GM21360 (cell line): ENCODE measurements around the gene HSPBP1.
A peak's percentile ranks its signal among the peaks of the same experiment; 100 is the strongest.

ENCODE experiments used
- ATAC-seq: cut with Tn5 transposase; IDR thresholded peaks from one replicate; pipeline ENCODE4 v1.9.1; 2021; ENCODE audit warnings: mild to moderate bottlenecking, moderate library complexity; ENCODE audit not compliant: unreplicated experiment

The HSPBP1 gene

DNA sequence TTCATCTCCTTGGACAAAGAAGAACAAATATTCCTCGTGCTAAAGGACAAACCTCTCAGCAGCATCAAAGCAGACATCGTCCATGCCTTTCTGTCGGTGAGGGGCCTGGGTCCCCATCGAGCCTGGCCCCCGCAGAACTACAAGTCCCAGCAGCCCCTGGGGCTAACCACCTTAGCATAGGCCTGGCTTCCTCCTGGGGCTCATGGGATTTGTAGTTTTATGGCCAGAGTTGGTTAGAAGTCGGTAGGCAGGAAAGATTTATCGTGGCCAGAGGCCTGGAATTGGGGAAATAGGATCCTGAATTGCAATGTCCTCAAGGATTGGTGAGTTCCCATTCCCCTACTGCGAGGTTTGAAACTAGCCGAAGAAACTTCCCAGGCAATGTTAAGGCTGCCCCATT lies 25.6 kb upstream of the HSPBP1 start:
- ATAC-seq = no peak

DNA sequence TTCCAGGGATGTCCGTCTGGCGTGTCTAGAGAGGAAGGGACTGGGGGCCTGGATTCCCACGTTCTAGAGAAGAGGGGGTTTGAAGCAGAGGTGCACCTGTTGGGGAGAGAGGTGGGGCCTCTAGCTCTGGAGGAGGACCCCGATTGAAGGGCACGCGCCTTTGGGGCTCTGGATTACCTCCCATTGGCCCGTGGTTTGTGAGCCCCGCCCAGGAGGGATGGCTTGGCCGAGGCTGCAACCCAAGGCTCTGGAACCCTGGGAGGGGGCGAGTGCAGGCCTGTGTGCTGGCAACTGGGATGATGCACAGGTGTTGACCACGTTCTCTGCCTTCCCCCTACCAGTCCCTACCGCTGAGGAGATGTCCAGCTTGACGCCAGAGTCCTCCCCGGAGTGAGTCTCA lies 25.1 kb upstream of the HSPBP1 start:
- ATAC-seq = no peak

DNA sequence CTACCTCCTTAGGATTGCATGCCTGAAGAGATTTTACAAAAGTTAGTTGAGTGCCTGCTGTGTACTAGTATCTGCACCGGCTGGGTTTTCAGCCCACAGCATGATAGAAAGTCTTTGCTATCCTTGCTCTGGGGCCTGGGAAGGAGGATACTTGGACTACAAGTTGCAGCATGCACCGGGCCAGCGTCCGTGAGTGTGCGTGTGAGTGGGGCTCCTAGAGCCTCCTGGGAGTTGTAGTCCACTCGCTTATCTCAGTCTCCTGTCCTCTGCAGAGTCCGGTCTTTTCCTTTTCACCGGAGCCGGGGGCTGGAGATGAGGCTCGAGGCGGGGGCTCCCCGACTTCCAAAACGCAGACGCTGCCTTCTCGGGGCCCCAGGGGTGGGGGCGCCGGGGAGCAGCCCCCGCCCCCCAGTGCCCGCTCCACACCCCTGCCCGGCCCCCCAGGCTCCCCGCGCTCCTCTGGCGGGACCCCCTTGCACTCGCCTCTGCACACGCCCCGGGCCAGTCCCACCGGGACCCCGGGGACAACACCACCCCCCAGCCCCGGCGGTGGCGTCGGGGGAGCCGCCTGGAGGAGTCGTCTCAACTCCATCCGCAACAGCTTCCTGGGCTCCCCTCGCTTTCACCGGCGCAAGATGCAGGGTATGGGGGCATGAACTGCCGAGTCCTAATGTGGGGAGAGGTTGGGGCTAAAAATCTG lies 24.5 kb upstream of the HSPBP1 start:
- ATAC-seq = no peak

DNA sequence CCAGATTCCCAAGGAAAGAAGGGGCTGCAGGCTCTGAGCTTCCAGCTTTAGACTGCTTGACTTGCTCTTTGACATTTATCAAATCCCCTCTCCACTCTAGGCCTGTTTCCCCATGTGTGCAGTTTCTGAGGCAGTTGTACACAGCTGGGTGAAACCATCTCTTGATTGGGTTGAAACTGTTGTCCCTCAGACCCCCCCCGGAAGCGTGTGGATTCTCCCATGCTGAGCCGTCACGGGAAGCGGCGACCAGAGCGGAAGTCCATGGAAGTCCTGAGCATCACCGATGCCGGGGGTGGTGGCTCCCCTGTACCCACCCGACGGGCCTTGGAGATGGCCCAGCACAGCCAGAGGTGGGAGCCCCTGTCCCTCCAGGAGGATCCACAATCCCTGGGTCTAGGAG lies 23.6 kb upstream of the HSPBP1 start:
- ATAC-seq = no peak

DNA sequence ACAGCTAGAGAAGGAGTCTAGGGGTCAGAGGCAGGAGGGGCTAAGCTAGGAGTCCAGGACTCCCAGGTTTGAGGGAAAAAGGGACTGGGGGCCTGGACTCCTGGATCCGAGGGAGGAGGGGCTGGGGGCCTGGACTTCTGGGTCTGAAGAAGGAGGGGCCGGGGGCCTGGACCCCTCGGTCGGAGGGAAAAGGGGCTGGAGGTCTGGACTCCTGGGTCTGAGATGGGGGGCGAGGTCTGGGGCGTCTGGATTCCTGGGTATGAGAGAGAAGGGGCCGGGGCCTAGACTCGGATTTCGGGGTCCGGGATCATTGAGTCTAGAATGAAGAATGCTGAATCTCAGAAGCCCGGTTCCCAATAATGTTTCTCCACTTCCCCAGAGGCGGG lies 22.4 kb upstream of the HSPBP1 start:
- ATAC-seq = no peak

DNA sequence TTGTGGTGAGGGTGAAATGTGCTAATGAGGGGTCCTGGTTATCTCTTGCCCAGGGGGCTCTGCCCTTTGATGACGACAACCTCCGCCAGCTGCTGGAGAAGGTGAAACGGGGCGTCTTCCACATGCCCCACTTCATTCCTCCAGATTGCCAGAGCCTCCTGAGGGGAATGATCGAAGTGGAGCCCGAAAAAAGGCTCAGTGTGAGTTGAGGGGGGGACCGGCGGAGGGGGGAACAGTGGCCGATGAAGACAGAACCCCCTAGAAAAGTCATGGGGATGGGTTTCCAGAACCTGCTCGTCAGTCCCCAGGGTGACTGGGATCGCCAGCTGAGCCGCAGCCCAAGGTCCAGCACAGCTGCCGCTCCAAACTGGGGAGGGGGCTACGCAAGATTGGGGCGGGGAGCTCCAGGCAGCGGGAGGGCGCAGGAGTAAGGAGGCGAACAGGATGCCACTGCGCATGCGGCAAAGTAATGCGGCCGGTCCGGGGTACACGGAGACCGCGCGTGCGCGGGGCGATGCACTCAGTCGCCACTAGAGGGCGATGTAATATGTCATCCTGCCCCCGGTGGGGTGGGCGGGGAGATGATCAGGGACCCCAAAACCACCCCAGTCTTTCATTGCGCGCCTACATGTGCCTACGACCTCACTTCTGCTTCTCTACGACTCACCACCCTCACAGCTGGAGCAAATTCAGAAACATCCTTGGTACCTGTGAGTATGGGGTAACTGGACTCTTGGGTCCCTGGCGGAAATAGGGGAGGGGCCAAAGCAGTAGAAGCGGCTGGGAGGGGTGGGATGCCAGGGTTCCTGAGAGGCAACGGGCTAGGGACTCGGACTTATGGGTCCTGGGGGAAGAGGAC lies 21.8 kb upstream of the HSPBP1 start:
- peak; percentile 61 for ATAC-seq

DNA sequence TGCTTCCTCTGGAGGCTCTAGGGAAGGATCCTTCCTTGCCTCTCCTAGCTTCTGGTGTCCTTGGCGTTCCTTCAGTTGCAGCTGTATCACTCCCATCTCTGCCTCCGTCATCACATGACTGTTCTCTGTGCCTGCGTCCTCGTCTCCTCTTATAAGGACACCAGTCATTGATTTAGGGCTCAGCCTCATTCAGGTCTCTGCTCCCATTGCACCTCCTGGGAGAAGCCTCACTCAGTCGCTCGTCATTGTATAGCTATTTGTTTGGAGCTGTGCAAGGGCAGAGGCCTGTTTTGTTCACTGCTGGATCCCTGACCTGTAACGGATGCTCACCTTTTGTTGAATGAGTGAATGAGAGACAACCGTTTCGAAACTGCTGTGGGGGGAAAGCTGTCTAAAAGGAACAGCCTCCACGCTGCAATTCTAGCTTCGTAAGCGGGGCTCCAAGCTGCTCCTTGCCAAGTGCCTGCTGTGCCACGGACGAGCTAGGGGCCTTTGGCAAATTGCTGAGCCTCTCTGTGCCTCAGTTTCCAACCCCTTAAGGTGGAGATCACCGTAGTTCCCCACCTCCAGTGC lies 21.1 kb upstream of the HSPBP1 start:
- no peak for ATAC-seq

DNA sequence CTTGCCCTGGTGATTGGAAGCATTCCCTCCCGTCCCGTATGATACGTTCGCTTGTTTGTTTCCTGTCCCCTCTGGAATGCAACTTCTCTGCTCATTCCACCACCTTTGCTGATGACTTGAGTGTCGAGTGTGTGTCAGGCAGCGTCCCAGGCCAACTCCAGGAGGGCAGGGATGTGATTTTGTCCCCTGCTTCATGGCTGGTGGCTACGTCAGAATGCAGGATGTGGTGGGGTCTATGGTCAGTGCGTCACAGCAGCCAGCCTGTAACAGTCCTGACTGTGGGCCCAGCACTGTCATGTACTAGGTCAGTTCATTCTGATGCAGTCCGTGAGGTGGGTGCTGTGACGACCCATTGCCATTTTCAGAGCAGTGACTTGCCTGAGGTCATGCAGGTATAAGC lies 20.1 kb upstream of the HSPBP1 start:
- ATAC-seq = no peak

DNA sequence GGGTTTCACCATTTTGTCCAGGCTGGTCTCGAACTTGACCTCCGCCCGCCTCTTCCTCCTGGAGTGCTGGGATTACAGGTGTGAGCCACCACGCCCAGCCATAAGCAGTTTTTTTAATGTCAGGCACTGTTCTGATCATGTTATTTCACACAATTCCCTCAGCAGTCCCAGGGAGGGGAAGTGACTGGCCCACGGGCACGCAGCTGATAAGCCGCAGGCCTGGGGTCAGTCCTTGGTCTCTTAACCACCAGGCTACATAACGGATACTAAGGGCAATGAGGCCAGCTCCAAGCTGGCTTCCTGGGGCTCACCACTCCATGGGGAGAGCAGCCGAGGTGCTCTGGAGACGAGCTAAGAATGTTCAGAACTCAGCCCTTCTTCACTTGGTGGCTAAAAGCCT lies 17.4 kb upstream of the HSPBP1 start:
- ATAC-seq = no peak

DNA sequence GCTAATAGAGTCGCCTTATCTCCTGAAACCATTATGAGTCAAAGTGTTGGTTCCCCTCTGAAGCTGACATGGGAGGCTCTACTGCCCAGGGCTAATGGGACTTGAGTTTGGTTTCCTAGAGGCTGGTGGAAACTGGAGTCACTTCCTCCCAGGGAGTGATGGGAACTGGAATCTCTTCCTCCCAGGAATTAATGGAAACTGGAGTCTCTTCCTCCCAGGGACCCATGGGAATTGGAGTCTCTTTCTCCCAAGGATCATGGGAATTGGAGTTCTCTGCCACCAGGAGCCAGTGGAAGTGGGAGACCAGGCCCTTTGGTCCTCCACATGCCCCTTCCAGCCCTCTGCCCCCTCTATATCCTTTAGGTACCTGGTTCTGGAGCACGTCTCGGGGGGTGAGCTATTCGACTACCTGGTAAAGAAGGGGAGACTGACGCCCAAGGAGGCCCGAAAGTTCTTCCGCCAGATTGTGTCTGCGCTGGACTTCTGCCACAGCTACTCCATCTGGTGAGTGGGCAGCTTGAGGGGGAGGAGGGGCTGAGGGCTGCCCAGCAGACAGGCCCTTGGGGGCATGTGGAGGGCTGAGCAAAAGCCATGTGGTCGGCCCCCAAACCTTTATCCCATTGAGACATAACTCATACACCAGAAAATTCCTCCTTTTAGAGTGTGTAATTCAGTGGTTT lies 9.3 kb upstream of the HSPBP1 start:
- ATAC-seq = no peak

DNA sequence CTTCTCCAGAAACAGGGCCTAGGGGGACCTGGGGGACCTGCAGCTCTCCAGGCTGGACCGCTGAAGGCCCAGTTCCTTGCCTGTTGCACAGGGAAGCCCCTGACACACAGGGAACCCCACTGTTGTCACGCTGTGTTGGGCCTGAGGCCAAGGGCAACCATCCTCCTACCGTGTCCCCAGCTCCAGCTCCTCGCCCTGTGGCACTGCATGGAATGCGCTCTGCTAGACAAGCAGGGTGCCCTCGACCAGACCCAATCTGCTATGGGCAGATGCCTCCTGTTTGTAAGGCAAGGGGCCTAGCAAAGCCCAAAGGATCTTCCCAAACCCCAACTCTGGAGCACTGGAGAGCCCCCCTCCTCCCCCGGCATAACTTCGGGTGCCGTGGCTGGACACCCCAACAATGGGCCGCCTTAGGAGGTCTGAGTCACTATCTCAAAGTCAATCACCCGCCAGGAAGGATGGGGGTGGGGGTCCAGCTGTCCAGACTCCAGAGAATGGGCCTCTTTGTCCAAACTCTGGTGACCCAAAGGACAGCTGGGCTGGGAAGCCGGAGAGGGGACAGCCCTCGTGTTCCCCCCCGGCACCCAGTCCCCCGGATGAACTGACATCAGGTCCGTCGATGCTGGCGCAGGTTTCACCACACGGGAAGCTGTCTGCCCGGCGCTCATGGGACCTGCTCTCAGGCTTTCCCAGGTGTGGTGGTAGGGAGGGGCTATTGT lies 7.6 kb upstream of the HSPBP1 start:
- ATAC-seq = no peak

DNA sequence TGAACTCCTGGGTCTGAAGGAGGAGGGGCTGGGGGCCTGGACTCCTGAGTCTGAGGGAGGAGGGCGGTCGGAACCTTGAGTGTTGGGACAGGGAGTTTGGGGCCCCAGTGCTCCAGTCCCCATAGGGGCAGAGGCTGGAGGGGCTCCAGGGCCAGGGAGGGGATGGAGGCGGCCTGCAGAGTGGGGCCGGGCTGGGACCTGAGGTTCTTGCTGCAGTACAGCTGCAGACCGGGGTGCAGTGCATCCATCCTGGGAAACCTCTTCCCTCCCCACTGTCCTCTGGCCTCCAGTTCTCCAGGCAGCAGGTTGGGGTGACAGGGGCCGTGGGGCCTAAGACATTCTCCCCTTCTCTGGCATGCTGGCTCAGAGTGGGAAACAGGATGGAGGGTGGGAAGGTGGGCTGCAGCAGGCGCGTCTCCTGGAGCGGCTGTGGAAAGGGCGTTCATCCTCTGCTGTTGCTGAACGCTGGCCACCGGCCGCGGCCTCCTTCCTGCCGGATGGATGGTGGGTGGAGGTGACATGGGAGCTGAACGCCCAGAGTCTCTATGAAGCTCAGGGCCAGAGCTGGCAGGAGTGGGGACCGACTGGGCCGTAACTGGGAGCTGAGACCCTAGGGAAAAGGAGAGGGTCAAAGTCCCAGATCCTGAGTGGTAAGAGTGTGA lies 5.5 kb upstream of the HSPBP1 start:
- no peak for ATAC-seq

DNA sequence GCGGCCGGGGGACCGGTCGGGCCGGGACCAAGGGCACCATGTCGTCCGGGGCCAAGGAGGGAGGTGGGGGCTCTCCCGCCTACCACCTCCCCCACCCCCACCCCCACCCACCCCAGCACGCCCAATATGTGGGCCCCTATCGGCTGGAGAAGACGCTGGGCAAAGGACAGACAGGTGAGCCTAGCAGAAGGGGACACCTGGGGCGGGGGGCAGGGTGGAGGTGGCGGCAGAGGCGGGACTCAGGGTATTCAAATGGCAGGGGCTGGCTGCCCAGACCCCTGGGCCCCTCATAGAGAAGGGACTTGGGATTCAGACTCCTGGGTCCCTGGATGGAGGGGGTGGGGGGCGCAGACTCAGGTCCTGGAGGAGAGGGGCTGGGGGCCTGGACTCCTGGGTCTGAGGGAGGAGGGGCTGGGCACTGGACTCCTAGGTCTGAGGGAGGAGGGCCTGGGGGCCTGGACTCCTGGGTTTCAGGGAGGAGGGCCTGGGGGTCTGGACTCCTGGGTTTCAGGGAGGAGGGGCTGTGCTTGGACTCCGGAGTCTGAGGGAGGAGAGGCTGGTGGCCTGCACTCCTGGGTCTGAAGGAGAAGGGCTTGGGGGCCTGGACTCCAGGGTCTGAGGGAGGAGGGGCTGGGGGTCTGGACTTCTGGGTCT lies 4.6 kb upstream of the HSPBP1 start:
- ATAC-seq = no peak

DNA sequence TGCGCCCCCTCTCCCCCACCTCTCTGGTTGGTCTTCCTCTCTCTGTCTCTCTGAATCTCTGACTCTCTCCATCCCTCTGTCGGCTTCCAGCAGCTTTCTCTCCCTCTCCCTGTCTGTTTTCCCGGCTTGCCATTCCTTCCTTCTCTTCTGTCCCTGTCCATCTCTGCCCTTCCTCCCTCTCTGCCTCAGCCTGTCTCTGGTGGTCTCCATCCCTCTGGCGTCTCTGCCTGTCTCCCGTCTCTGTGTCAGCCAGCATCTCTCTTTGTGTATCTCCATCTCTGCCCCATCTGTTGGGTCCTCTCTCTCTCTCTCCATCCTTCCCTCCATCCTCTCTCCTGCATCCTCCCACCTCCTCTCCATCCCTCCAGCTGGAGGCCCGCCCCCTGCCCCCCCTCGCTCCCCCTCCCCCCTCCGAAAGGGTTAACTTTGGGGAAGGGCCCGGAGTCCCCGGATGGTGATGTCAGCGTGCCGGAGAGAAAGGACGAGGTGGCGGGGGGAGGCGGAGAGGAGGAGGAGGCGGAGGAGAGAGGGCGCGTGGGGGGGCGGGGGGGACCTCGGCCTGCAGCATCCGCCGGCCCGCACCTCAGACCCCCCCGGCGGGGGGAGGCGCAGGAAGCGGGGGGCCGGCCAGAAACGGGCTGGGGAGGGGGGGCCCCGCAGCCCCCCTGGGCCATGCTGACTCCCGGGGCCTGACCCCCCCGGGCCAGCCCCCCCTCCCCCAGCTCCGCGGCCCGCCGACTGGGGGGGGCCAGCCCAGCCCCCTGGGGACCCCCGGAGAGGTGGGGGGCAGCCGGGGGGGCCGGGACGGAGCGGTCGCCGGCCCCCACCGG lies 3.9 kb upstream of the HSPBP1 start, which contains the start of gene BRSK1:
TSS of gene BRSK1 (plus strand) at position 450 of the 830 bp plus-strand sequence. CDS start 446 bp downstream, outside the sequence.
- ATAC-seq = no peak

DNA sequence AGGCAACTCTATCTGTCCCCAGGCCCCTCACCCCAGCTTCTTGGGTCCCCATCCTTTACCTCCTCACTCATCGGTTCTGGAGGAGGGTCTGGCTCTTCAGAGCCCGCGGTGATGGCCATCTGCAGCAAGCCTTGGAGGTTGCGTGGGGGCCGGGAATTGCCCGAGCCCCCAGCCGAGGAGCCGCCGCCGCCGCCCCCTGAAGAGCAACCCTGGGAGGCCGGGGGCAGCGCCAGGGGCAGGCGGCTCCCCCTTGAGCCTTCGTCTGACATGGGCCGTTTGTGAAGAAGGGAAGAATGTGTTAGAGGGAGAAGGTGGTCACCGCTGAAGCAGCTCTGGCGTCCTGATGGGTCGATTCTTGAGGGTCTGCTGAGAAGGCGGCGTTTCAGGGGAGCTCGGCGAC lies 570 bp downstream of the HSPBP1 start:
- ATAC-seq = no peak

DNA sequence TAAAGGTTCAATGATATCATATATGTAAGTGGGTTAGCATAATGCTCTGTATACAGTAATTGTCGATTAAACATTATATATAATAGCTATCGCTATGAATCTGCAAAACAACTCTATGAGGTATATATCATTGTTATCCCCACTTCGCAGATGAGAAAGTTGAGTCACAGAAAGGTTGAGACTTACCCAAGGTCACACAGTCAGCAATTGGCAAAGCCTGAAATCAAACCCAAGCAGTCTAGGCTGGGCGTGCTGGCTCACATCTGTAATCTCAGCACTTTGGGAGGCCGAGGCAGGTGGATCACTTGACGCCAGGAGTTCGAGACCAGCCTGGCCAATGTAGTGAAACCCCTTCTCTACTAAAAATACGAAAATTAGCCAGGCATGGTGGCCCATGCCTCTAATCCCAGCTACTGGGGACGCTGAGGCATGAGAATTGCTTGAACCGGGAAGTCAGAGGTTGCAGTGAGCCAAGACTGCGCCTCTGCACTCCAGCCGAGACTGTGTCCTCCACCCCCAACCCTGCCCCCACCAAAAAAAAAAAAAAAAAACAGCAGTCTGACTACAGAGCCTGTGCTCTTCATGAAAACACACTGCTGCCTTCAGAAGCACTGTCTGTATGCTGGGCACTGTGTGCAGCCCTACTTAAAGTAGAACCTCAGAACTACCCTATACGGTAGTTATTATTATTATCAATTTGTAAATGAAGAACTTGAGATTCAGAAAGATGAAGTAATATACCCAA lies 1.3 kb downstream of the HSPBP1 start:
- no peak for ATAC-seq

DNA sequence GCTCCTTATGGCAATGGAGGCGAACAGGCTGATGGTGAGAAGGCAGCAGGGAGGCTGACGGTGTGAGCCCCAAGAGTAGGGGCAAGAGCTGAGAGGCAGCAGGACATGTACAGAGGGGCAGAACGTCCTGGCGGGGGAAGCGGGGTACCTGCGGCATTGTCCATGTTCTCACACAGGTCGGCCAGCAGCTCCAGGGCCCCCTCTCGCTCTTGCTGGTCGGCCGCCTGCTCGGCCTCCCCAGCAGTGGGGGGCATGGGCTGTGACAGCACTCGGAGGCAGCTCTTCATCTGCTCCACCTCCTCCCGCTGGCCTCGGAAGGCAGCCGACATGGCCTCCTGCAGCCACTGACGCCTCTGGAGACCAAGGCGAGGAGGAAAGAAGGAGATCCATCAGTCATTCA lies 2.4 kb downstream of the HSPBP1 start:
- ATAC-seq = no peak

DNA sequence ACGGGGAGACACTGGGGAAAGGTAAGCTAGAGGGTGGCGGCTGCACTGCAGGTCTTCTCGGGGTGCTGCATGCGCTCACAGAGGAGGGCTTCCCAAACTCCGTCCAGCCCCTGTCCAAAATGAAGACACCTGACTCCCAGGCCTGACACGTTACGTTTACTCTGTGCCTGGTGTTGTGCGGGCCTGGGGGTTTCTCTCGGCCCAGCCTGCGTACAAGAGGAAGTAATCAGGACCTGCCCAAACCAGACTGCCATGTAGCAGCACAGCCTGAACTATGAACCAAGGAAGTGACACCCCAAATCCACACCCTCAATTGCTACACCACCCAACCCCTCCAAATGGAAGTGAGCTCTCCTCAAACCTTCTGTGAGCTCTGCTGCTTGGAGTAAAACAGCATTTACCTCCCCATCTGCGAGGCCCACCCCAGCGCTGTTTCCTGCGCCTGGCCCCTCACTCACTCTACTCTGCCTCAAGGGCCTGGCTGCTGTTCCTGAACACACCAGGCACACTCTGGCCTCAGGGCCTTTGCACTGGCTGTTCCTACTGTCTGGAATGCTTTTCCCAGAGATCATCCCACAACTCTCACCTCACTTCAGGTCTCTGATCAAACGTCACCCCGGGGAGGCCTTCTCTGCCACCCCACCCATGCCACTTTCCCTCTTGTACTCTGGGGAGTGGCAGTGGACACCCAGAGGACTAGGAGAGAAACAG lies 3.0 kb downstream of the HSPBP1 start:
- ATAC-seq = no peak
